Measurements from ENCODE around the gene VPS52. TPM values are rescaled to one million over a fixed set of nuclear protein-coding genes. Genes with fewer than 3 reads are reported as not detected.

The VPS52 gene
- total RNA-seq, 1 donor from 2014 or later = 34.5 TPM

Other genes with a start within 250 kb of the VPS52 start
- gene HLA-DPA1, start 198.2 kb downstream of the VPS52 start, total RNA-seq = 7.3 and 12.8 TPM in 2 replicates
- gene HLA-DPB1, start 195.9 kb downstream of the VPS52 start, total RNA-seq = 2.4 and 8.0 TPM in 2 replicates
- under 0.01 and 0.53 TPM in 2 replicates for gene COL11A2, start 79.4 kb downstream of the VPS52 start, total RNA-seq
- 24.6 and 25.2 TPM in 2 replicates for gene RXRB, start 71.2 kb downstream of the VPS52 start, total RNA-seq
- gene SLC39A7, start 71.0 kb downstream of the VPS52 start, total RNA-seq = 124 and 143 TPM in 2 replicates
- gene HSD17B8, start 67.2 kb downstream of the VPS52 start, total RNA-seq = 4.0 and 8.0 TPM in 2 replicates
- 9.6 and 15.2 TPM in 2 replicates for gene RING1, start 63.4 kb downstream of the VPS52 start, total RNA-seq
- 2,187 and 4,134 TPM in 2 replicates for gene RPS18, start 199 bp upstream of the VPS52 start, total RNA-seq
- gene B3GALT4, start 5.2 kb upstream of the VPS52 start, total RNA-seq = 4.5 and 6.8 TPM in 2 replicates
- 63.4 and 91.0 TPM in 2 replicates for gene WDR46, start 17.4 kb upstream of the VPS52 start, total RNA-seq
- 34.1 and 40.8 TPM in 2 replicates for gene PFDN6, start 17.7 kb upstream of the VPS52 start, total RNA-seq
- gene RGL2, start 27.1 kb upstream of the VPS52 start, total RNA-seq = 51.6 and 65.5 TPM in 2 replicates
- gene TAPBP, start 42.2 kb upstream of the VPS52 start, total RNA-seq = 244 and 415 TPM in 2 replicates
- gene ZBTB22, start 45.9 kb upstream of the VPS52 start, total RNA-seq = 11.0 and 12.4 TPM in 2 replicates
- 47.0 and 58.9 TPM in 2 replicates for gene DAXX, start 51.1 kb upstream of the VPS52 start, total RNA-seq
- gene KIFC1, start 119.9 kb upstream of the VPS52 start, total RNA-seq = 3.9 and 21.9 TPM in 2 replicates
- 21.5 and 34.8 TPM in 2 replicates for gene PHF1, start 139.1 kb upstream of the VPS52 start, total RNA-seq
- 140 and 146 TPM in 2 replicates for gene CUTA, start 146.2 kb upstream of the VPS52 start, total RNA-seq
- gene SYNGAP1, start 148.2 kb upstream of the VPS52 start, total RNA-seq = 3.1 and 6.1 TPM in 2 replicates
- 3.7 and 7.2 TPM in 2 replicates for gene ZBTB9, start 182.7 kb upstream of the VPS52 start, total RNA-seq

All from glomerular endothelial cell (primary cell).